ENCODE data around the gene IPO7. TPM values are rescaled to one million over a fixed set of nuclear protein-coding genes. Genes with fewer than 3 reads are reported as not detected.
"Not testable (repeated sequence)": the region's sequence is repeated elsewhere in the genome, so short reads cannot be mapped to it uniquely, and the experiment has no call there.

The IPO7 gene
- total RNA-seq (100 to 1,000 TPM; 147 to 152 TPM), polyA plus RNA-seq (ENCODE audit: insufficient read length in 6 of 6) (100 to 1,000 TPM in 2 of 6 donors, 10 to 100 TPM in 4; 91.1 to 104 (median 97.4) TPM)
- long read RNA-seq, donor 1, full-length matches to known transcripts, result 5 of 27 reads
- long read RNA-seq, donor 1, partial matches to known transcripts, result 22 of 27 reads
- long read RNA-seq, donor 1, other reads (novel, unspliced or antisense), result 0 of 27 reads
- long read RNA-seq, donor 2, full-length matches to known transcripts, result 15 of 77 reads
- long read RNA-seq, donor 2, partial matches to known transcripts, result 62 of 77 reads
- long read RNA-seq, donor 2, other reads (novel, unspliced or antisense), result 0 of 77 reads
- long read RNA-seq, donor 3, full-length matches to known transcripts, result 5 of 5 reads
- long read RNA-seq, donor 3, partial matches to known transcripts, result 0 of 5 reads
- long read RNA-seq, donor 3, other reads (novel, unspliced or antisense), result 0 of 5 reads
- long read RNA-seq, donor 4, partial matches to known transcripts, result 3 of 5 reads
- long read RNA-seq, donor 4, other reads (novel, unspliced or antisense), result 2 of 5 reads
- long read RNA-seq, donor 5, full-length matches to known transcripts, result 2 of 7 reads
- long read RNA-seq, donor 5, partial matches to known transcripts, result 5 of 7 reads
- long read RNA-seq, donor 5, other reads (novel, unspliced or antisense), result 0 of 7 reads
- long read RNA-seq, donor 6, full-length matches to known transcripts, result 4 of 15 reads
- long read RNA-seq, donor 6, partial matches to known transcripts, result 11 of 15 reads
- long read RNA-seq, donor 6, other reads (novel, unspliced or antisense), result 0 of 15 reads
- long read RNA-seq, donor 7, full-length matches to known transcripts, result 3 of 12 reads
- long read RNA-seq, donor 7, partial matches to known transcripts, result 9 of 12 reads
- long read RNA-seq, donor 7, other reads (novel, unspliced or antisense), result 0 of 12 reads
- long read RNA-seq, donor 8, full-length matches to known transcripts, result 7 of 18 reads
- long read RNA-seq, donor 8, partial matches to known transcripts, result 11 of 18 reads
- long read RNA-seq, donor 8, other reads (novel, unspliced or antisense), result 0 of 18 reads
- long read RNA-seq, donor 9, result 0 reads
- long read RNA-seq, donor 10, partial matches to known transcripts, result 0 of 1 reads
- long read RNA-seq, donor 10, other reads (novel, unspliced or antisense), result 1 of 1 reads
- long read RNA-seq, donor 11, full-length matches to known transcripts, result 9 of 33 reads
- long read RNA-seq, donor 11, partial matches to known transcripts, result 24 of 33 reads
- long read RNA-seq, donor 11, other reads (novel, unspliced or antisense), result 0 of 33 reads
- long read RNA-seq, donor 12, full-length matches to known transcripts, result 4 of 9 reads
- long read RNA-seq, donor 12, partial matches to known transcripts, result 5 of 9 reads
- long read RNA-seq, donor 12, other reads (novel, unspliced or antisense), result 0 of 9 reads

GRCh38 chr11:9384535-9385326, at the start of gene IPO7:
Gene IPO7, plus strand, starts transcription at chr11:9384652. Its CDS starts 112 bp downstream, at chr11:9384764.
- no peaks in the 10 kb centered on the region for H3K27me3 ChIP-seq

GRCh38 chr11:9341638-9342178, 42.7 kb upstream of the IPO7 start:
- ATAC-seq, result peak; percentile 89
- H3K4me1 ChIP-seq, result no peaks in the 10 kb centered on the region
- H3K4me3 ChIP-seq, result no peak overlapping the region
- DNase-seq, result peak in 1 of 4 donors; percentile 28
- H3K36me3 ChIP-seq, result no peaks in the 10 kb centered on the region
- H3K27ac ChIP-seq, result no peak overlapping the region
- H3K27me3 ChIP-seq, result no peaks in the 10 kb centered on the region
- TF ChIP-seq CTCF (IDR thresholded peaks at IDR 0.05), result no peak
- no peaks in the 10 kb centered on the region for H3K9me3 ChIP-seq
- intact Hi-C loops (cut with DNase I), result no loop called here

More at GRCh38 chr11:9384535-9385326, at the start of gene IPO7:
- peak; percentile 85 to 97 (median 94) for DNase-seq
- Histone ChIP-seq H3K9me3 (no peaks in the 10 kb centered on the region), H3K4me3 (peak within 1 kb of the TSS; percentile 92 to 99), H3K4me1 (peaks cover 3 to 48% of the 10 kb centered on the region in 2 donors), H3K36me3 (peaks cover 0 to 6% of the 10 kb centered on the region in 2 donors), H3K27ac (peak within 1 kb of the TSS; percentile 91 to 94)
- intact Hi-C loops (cut with DNase I), result no loop called here
- ATAC-seq, result peak; percentile 98
- no peak for TF ChIP-seq CTCF (IDR thresholded peaks at IDR 0.05)

GRCh38 chr11:9344061-9344680, 40.3 kb upstream of the IPO7 start:
- intact Hi-C loops (cut with DNase I), result no loop called here
- no peaks in the 10 kb centered on the region for H3K36me3 ChIP-seq
- TF ChIP-seq CTCF (IDR thresholded peaks at IDR 0.05), result no peak
- DNase-seq (no peak), ATAC-seq (peak; percentile 46)
- no peaks in the 10 kb centered on the region for H3K9me3 ChIP-seq
- no peaks in the 10 kb centered on the region for H3K4me1 ChIP-seq
- H3K27ac ChIP-seq, result no peak overlapping the region
- H3K27me3 ChIP-seq, result no peaks in the 10 kb centered on the region
- no peak overlapping the region for H3K4me3 ChIP-seq

- no peaks in the 10 kb centered on the region for H3K4me1 ChIP-seq
- intact Hi-C loops (cut with DNase I), result no loop called here
- TF ChIP-seq CTCF (IDR thresholded peaks at IDR 0.05), result no peak
These were observed 37.4 kb upstream of the IPO7 start for GRCh38 chr11:9347100-9347499.

GRCh38 chr11:9347779-9348178, 36.7 kb upstream of the IPO7 start:
- H3K27ac ChIP-seq; DNase-seq; H3K36me3 ChIP-seq; ATAC-seq; H3K9me3 ChIP-seq; intact Hi-C loops (cut with DNase I); H3K4me3 ChIP-seq; H3K4me1 ChIP-seq; H3K27me3 ChIP-seq: not testable (repeated sequence)

More at GRCh38 chr11:9347100-9347499, 37.4 kb upstream of the IPO7 start:
- no peaks in the 10 kb centered on the region for H3K36me3 ChIP-seq
- no peak overlapping the region for H3K27ac ChIP-seq
- no peak overlapping the region for H3K4me3 ChIP-seq
- H3K9me3 ChIP-seq, result no peaks in the 10 kb centered on the region
- no peaks in the 10 kb centered on the region for H3K27me3 ChIP-seq
- ATAC-seq, result peak; percentile 81
- DNase-seq, result peak in 1 of 4 donors; percentile 10
